Astrocyte (in vitro differentiated cells and primary cell): ENCODE data around the gene SPO11. TPM values are rescaled to one million over a fixed set of nuclear protein-coding genes. Genes with fewer than 3 reads are reported as not detected.

Experiments used
- DNase-seq: peaks from one replicate; pipeline ENCODE4 v3.0.0-alpha.2; 2010; ENCODE audit warnings: low read depth
- FAIRE-seq: peaks from 2 replicates; lab custom pipeline; 2011; peaks lifted over from hg19 to GRCh38; lab: Jason Lieb, UNC
- H2AFZ ChIP-seq: 2 replicates; pipeline ENCODE4 v1.6.0; 2012; ENCODE audit warnings: low read depth, low read length, inconsistent platforms
- H3K27ac ChIP-seq: 2 replicates; pipeline ENCODE4 v1.5.1; 2011; ENCODE audit warnings: low read depth, low read length, inconsistent platforms
- H3K27me3 ChIP-seq: 2 replicates; pipeline ENCODE4 v1.6.0; 2011; ENCODE audit warnings: low read length, inconsistent platforms; ENCODE audit not compliant: insufficient read depth
- H3K36me3 ChIP-seq: 2 replicates; pipeline ENCODE4 v1.5.1; 2011; ENCODE audit warnings: low read length, inconsistent platforms; ENCODE audit not compliant: insufficient read depth
- H3K4me1 ChIP-seq: 2 replicates; pipeline ENCODE4 v1.5.1; 2011; ENCODE audit warnings: low read length, inconsistent platforms; ENCODE audit not compliant: insufficient read depth
- H3K4me2 ChIP-seq: 2 replicates; pipeline ENCODE4 v1.6.0; 2012; ENCODE audit warnings: low read length, inconsistent platforms
- H3K4me3 ChIP-seq: 2 replicates; pipeline ENCODE4 v1.5.1; 2011; ENCODE audit warnings: low read depth, mild to moderate bottlenecking, low read length, inconsistent platforms; ENCODE audit not compliant: insufficient read depth
- H3K79me2 ChIP-seq: 2 replicates; pipeline ENCODE4 v1.6.0; 2012; ENCODE audit warnings: mild to moderate bottlenecking, low read length, inconsistent platforms; ENCODE audit not compliant: insufficient read depth
- H3K9ac ChIP-seq: 2 replicates; pipeline ENCODE4 v1.6.0; 2012; ENCODE audit warnings: mild to moderate bottlenecking, low read length, inconsistent platforms
- H3K9me3 ChIP-seq: 2 replicates; pipeline ENCODE4 v1.5.1; 2012; ENCODE audit warnings: low read depth, mild to moderate bottlenecking, low read length, inconsistent platforms; ENCODE audit not compliant: insufficient read depth
- H4K20me1 ChIP-seq: 2 replicates; pipeline ENCODE4 v1.6.0; 2012; ENCODE audit warnings: low read length, inconsistent platforms; ENCODE audit not compliant: insufficient read depth
- H3K27ac Mint-ChIP-seq: one replicate; pipeline ENCODE4 v1.8.0; 2021; ENCODE audit warnings: mild to moderate bottlenecking, mixed read lengths; ENCODE audit not compliant: unreplicated experiment
- H3K27me3 Mint-ChIP-seq: one replicate; pipeline ENCODE4 v1.8.0; 2021; ENCODE audit warnings: low read depth, mixed read lengths; ENCODE audit not compliant: unreplicated experiment
- H3K36me3 Mint-ChIP-seq: one replicate; pipeline ENCODE4 v1.8.0; 2021; ENCODE audit warnings: low read depth, mixed read lengths; ENCODE audit not compliant: unreplicated experiment
- H3K4me1 Mint-ChIP-seq: one replicate; pipeline ENCODE4 v1.8.0; 2021; ENCODE audit warnings: low read depth, mixed read lengths; ENCODE audit not compliant: unreplicated experiment
- H3K4me3 Mint-ChIP-seq: one replicate; pipeline ENCODE4 v1.8.0; 2021; ENCODE audit warnings: mild to moderate bottlenecking, moderate library complexity, mixed read lengths; ENCODE audit not compliant: unreplicated experiment
- H3K9me3 Mint-ChIP-seq: one replicate; pipeline ENCODE4 v1.8.0; 2021; ENCODE audit warnings: mild to moderate bottlenecking, mixed read lengths; ENCODE audit not compliant: unreplicated experiment
- CTCF ChIP-seq: IDR thresholded peaks from 2 replicates; pipeline ENCODE4 v1.5.1; 2011; ENCODE audit warnings: low read depth, mild to moderate bottlenecking, inconsistent platforms, low read length, moderate library complexity; ENCODE audit not compliant: insufficient read depth
- EZH2 ChIP-seq: IDR thresholded peaks from 2 replicates; pipeline ENCODE4 v1.6.1; 2012; ENCODE audit warnings: mild to moderate bottlenecking, low read length, inconsistent platforms; ENCODE audit not compliant: insufficient read depth
- total RNA-seq: library from RNA; stranded (reverse); gene quantifications from 2 replicates; pipeline ENCODE4 v1.2.1, GENCODE V29; 2021

The SPO11 gene
- total RNA-seq, 1 donor from 2014 or later: not detected

- Histone ChIP-seq H3K79me2 (peaks cover 52% of the 10 kb centered on the region), H3K4me2 (peak overlapping the region; percentile 88), H2AFZ (no peak overlapping the region), H3K9me3 (no peaks in the 10 kb centered on the region), H3K4me1 (peaks cover 8% of the 10 kb centered on the region), H3K9ac (peak overlapping the region; percentile 98), H3K27me3 (no peaks in the 10 kb centered on the region), H3K4me3 (peak overlapping the region; percentile 89), H3K36me3 (peaks cover 25% of the 10 kb centered on the region), H4K20me1 (peaks cover 31% of the 10 kb centered on the region), H3K27ac (no peak overlapping the region)
- Mint-ChIP-seq H3K4me3 (peak overlapping the region; percentile 92), H3K4me1 (peaks cover 10% of the 10 kb centered on the region), H3K9me3 (no peaks in the 10 kb centered on the region), H3K27me3 (no peaks in the 10 kb centered on the region), H3K36me3 (no peaks in the 10 kb centered on the region), H3K27ac (peak overlapping the region; percentile 22)
- no peak for FAIRE-seq
- DNase-seq: no peak
- TF ChIP-seq CTCF (no peak), EZH2 (no peak)
These were observed 22.7 kb downstream of the SPO11 start for GRCh38 chr20:57352305-57352704.

GRCh38 chr20:57353351-57353750 lies 23.7 kb downstream of the SPO11 start:
- Mint-ChIP-seq H3K4me3 (no peak overlapping the region), H3K27ac (no peak overlapping the region), H3K4me1 (peaks cover 10% of the 10 kb centered on the region), H3K9me3 (no peaks in the 10 kb centered on the region), H3K27me3 (no peaks in the 10 kb centered on the region), H3K36me3 (no peaks in the 10 kb centered on the region)
- Histone ChIP-seq H4K20me1 (peaks cover 31% of the 10 kb centered on the region), H2AFZ (no peak overlapping the region), H3K27ac (no peak overlapping the region), H3K36me3 (peaks cover 25% of the 10 kb centered on the region), H3K4me2 (no peak overlapping the region), H3K27me3 (no peaks in the 10 kb centered on the region), H3K4me3 (no peak overlapping the region), H3K4me1 (peaks cover 8% of the 10 kb centered on the region), H3K9me3 (no peaks in the 10 kb centered on the region), H3K9ac (no peak overlapping the region), H3K79me2 (peaks cover 52% of the 10 kb centered on the region)
- DNase-seq (no peak), FAIRE-seq (no peak)
- no peak for TF ChIP-seq EZH2

- H3K27ac Mint-ChIP-seq: peak overlapping the region; percentile 54
- Histone ChIP-seq H4K20me1 (peaks cover 20% of the 10 kb centered on the region), H3K4me2 (no peak overlapping the region), H3K79me2 (peaks cover 37% of the 10 kb centered on the region), H3K9ac (no peak overlapping the region), H2AFZ (no peak overlapping the region), H3K27me3 (no peaks in the 10 kb centered on the region), H3K27ac (no peak overlapping the region), H3K9me3 (no peaks in the 10 kb centered on the region), H3K4me1 (peaks cover 11% of the 10 kb centered on the region), H3K4me3 (peak overlapping the region; percentile 2), H3K36me3 (peaks cover 34% of the 10 kb centered on the region)
- peak; percentile 85 for DNase-seq
- no peak overlapping the region for H3K4me3 Mint-ChIP-seq
- H3K36me3 Mint-ChIP-seq: peaks cover 14% of the 10 kb centered on the region
- H3K27me3 Mint-ChIP-seq: no peaks in the 10 kb centered on the region
- no peak for TF ChIP-seq CTCF
- TF ChIP-seq EZH2: no peak
- peak; percentile 78 for FAIRE-seq
- no peaks in the 10 kb centered on the region for H3K4me1 Mint-ChIP-seq
- H3K9me3 Mint-ChIP-seq: no peaks in the 10 kb centered on the region
These were observed 31.9 kb downstream of the SPO11 start for GRCh38 chr20:57361517-57361916.
